Liver (tissue), 3 donors: ENCODE results near the gene SMIM5.
A peak's percentile ranks its signal among the peaks of the same experiment; 100 is the strongest.

Source experiments
- ATF3 ChIP-seq: IDR thresholded peaks from 2 replicates; pipeline ENCODE4 v1.6.1; 2016; ENCODE audit warnings: antibody characterized with exemption
- GABPA ChIP-seq, 2 donors: IDR thresholded peaks in 1 of 2; conservative IDR thresholded peaks in 1 of 2; 2 replicates each; pipeline ENCODE4 v1.6.1; 2016; ENCODE audit warnings: antibody characterized with exemption in 2 of 2, mild to moderate bottlenecking in 1 of 2, moderate library complexity in 1 of 2
- JUND ChIP-seq, 2 donors: IDR thresholded peaks; 2 replicates each; pipeline ENCODE4 v1.6.1; 2016; ENCODE audit warnings: antibody characterized with exemption in 2 of 2
- RAD21 ChIP-seq, 2 donors: IDR thresholded peaks; 2 replicates each; pipeline ENCODE4 v1.6.1; 2016; ENCODE audit warnings: antibody characterized with exemption in 2 of 2, mild to moderate bottlenecking in 2 of 2
- RXRA ChIP-seq, 2 donors: IDR thresholded peaks; 2 replicates each; pipeline ENCODE4 v1.6.1; 2017 to 2018; ENCODE audit warnings: antibody characterized with exemption in 2 of 2, mild to moderate bottlenecking in 1 of 2
- TAF1 ChIP-seq: conservative IDR thresholded peaks from 2 replicates; pipeline ENCODE4 v1.6.1; 2016; ENCODE audit warnings: antibody characterized with exemption, mild to moderate bottlenecking
- YY1 ChIP-seq: IDR thresholded peaks from 2 replicates; pipeline ENCODE4 v1.6.1; 2016; ENCODE audit warnings: antibody characterized with exemption, mild to moderate bottlenecking
- TF ChIP-seq, protein P1 (sequence below): fragments of 150-350 bp; IDR thresholded peaks from 2 replicates; pipeline ENCODE4 v1.5.1; 2017; ENCODE audit warnings: improper control_type of control experiment, low read depth, low read length; ENCODE audit not compliant: missing input control
- TF ChIP-seq, protein P2 (sequence below): IDR thresholded peaks from 2 replicates; pipeline ENCODE4 v1.6.1; 2016; ENCODE audit warnings: antibody characterized with exemption, mild to moderate bottlenecking
- TF ChIP-seq, protein P3 (sequence below): IDR thresholded peaks from 2 replicates; pipeline ENCODE4 v1.6.1; 2016; ENCODE audit warnings: antibody characterized with exemption
- donor health status: healthy.
- donor health status: healthy.

DNA sequence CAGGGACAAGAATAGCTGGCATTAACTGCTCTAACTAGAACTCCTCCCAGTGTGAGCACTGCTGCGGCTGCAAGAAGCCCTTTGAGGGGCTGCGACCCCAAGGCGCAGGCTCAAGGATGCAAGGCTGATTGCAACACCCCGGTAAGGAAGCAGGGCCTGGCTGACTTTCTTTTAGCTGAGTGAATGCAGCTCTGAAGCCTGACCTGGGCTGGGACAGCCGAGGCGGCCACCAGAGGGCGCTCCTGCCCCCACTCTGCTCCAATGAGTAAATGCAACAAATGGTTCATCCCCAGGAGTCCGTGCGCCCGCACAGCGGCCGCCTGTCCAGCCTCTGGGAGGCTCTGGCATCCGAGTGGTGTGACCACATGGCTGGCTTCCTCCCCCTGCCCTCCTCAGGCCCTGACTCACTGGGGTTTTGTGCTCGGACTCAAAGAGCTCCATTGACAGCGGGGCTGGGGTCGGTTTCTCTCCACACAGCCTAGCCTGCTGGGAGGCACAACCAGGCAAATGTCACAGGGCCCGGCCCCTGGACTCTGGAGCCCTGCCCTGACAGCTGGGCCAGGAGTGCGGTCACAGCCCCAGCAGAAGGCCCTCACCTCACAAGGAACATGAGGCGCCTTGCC lies at the start of gene SMIM5:
- TF ChIP-seq TAF1 (no peak), RAD21 (IDR thresholded peaks at IDR 0.05) (peak; percentile 75 to 81), RXRA (IDR thresholded peaks at IDR 0.05) (no peak), JUND (IDR thresholded peaks at IDR 0.05) (no peak), YY1 (no peak), GABPA (IDR thresholded peaks at IDR 0.05 in 1 of 2, conservative IDR thresholded peaks at IDR 0.05 in 1 of 2) (no peak), ATF3 (no peak)
- TF ChIP-seq, protein P1, sequence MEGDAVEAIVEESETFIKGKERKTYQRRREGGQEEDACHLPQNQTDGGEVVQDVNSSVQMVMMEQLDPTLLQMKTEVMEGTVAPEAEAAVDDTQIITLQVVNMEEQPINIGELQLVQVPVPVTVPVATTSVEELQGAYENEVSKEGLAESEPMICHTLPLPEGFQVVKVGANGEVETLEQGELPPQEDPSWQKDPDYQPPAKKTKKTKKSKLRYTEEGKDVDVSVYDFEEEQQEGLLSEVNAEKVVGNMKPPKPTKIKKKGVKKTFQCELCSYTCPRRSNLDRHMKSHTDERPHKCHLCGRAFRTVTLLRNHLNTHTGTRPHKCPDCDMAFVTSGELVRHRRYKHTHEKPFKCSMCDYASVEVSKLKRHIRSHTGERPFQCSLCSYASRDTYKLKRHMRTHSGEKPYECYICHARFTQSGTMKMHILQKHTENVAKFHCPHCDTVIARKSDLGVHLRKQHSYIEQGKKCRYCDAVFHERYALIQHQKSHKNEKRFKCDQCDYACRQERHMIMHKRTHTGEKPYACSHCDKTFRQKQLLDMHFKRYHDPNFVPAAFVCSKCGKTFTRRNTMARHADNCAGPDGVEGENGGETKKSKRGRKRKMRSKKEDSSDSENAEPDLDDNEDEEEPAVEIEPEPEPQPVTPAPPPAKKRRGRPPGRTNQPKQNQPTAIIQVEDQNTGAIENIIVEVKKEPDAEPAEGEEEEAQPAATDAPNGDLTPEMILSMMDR, result peak; percentile 93
- TF ChIP-seq, protein P2, sequence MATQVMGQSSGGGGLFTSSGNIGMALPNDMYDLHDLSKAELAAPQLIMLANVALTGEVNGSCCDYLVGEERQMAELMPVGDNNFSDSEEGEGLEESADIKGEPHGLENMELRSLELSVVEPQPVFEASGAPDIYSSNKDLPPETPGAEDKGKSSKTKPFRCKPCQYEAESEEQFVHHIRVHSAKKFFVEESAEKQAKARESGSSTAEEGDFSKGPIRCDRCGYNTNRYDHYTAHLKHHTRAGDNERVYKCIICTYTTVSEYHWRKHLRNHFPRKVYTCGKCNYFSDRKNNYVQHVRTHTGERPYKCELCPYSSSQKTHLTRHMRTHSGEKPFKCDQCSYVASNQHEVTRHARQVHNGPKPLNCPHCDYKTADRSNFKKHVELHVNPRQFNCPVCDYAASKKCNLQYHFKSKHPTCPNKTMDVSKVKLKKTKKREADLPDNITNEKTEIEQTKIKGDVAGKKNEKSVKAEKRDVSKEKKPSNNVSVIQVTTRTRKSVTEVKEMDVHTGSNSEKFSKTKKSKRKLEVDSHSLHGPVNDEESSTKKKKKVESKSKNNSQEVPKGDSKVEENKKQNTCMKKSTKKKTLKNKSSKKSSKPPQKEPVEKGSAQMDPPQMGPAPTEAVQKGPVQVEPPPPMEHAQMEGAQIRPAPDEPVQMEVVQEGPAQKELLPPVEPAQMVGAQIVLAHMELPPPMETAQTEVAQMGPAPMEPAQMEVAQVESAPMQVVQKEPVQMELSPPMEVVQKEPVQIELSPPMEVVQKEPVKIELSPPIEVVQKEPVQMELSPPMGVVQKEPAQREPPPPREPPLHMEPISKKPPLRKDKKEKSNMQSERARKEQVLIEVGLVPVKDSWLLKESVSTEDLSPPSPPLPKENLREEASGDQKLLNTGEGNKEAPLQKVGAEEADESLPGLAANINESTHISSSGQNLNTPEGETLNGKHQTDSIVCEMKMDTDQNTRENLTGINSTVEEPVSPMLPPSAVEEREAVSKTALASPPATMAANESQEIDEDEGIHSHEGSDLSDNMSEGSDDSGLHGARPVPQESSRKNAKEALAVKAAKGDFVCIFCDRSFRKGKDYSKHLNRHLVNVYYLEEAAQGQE, result no peak
- TF ChIP-seq, protein P3, sequence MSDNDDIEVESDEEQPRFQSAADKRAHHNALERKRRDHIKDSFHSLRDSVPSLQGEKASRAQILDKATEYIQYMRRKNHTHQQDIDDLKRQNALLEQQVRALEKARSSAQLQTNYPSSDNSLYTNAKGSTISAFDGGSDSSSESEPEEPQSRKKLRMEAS, result no peak
